Lower lobe of right lung (tissue), 2 donors: ENCODE results near the gene SENP2. TPM values are rescaled to one million over a fixed set of nuclear protein-coding genes. Genes with fewer than 3 reads are reported as not detected.

Experiments
- ATAC-seq, 2 donors: fragments of 200-7000 bp; cut with Tn5 transposase; one replicate each; pipeline ENCODE4 v1.9.1; 2020 to 2022; ENCODE audit warnings: mild to moderate bottlenecking in 2 of 2, moderate library complexity in 2 of 2
- DNase-seq: peaks from one replicate; pipeline ENCODE4 v3.0.0-alpha.2; 2020
- H3K27ac ChIP-seq: fragments of 200-600 bp; one replicate; pipeline ENCODE4 v1.8.0; 2022
- H3K27me3 ChIP-seq: fragments of 200-600 bp; one replicate; pipeline ENCODE4 v1.8.0; 2022; ENCODE audit warnings: low read depth
- H3K36me3 ChIP-seq: fragments of 200-600 bp; one replicate; pipeline ENCODE4 v1.8.0; 2022; ENCODE audit warnings: mild to moderate bottlenecking
- H3K4me1 ChIP-seq: fragments of 200-600 bp; one replicate; pipeline ENCODE4 v1.8.0; 2022
- H3K4me3 ChIP-seq: fragments of 200-600 bp; one replicate; pipeline ENCODE4 v1.8.0; 2022; ENCODE audit warnings: mild to moderate bottlenecking
- H3K9me3 ChIP-seq: fragments of 200-600 bp; one replicate; pipeline ENCODE4 v1.8.0; 2022
- intact Hi-C: fragments of 100-400 bp; cut with DNase I; formaldehyde crosslinking; loops from one replicate; pipeline ENCODE4 v1.11.0; 2022
- total RNA-seq: library from RNA; stranded (reverse); fragmentation: NEBNext Ultra II Directional; extraction: Animal tissue kit (Norgen Biotek cat#: 25700); gene quantifications from one replicate; pipeline ENCODE4 v1.2.1, GENCODE V29; 2021
- TF ChIP-seq, protein P1 (sequence below): fragments of 200-600 bp; IDR thresholded peaks from one replicate; pipeline ENCODE4 v1.8.0; 2022; ENCODE audit warnings: antibody characterized with exemption, mild to moderate bottlenecking
- donor health status: DM: no; HTN: yes; CAD: no; lungs with severe emphysema.

SENP2 gene
- total RNA-seq, 1 donor from 2014 or later, result 36.5 TPM

DNA sequence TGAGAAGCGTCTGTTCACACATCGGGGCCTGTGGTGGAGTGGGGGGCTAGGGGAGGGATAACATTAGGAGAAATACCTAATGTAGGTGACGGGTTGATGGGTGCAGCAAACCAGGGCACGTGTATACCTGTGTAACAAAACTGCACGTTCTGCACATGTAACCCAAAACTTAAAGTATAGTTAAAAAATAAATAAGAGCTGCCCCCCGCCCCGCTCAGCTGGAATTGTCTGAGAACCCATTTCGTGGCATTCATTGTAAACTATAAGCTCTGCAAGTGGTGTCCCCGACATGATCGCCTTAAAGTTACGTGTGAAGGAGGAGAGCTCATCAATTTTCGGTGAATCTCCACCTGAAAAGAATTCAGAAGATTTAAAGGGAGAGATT is 26.4 kb upstream of the SENP2 start:
- no peak for DNase-seq
- TF ChIP-seq, protein P1, sequence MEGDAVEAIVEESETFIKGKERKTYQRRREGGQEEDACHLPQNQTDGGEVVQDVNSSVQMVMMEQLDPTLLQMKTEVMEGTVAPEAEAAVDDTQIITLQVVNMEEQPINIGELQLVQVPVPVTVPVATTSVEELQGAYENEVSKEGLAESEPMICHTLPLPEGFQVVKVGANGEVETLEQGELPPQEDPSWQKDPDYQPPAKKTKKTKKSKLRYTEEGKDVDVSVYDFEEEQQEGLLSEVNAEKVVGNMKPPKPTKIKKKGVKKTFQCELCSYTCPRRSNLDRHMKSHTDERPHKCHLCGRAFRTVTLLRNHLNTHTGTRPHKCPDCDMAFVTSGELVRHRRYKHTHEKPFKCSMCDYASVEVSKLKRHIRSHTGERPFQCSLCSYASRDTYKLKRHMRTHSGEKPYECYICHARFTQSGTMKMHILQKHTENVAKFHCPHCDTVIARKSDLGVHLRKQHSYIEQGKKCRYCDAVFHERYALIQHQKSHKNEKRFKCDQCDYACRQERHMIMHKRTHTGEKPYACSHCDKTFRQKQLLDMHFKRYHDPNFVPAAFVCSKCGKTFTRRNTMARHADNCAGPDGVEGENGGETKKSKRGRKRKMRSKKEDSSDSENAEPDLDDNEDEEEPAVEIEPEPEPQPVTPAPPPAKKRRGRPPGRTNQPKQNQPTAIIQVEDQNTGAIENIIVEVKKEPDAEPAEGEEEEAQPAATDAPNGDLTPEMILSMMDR, result no peak
- ATAC-seq, result no peak
- H3K27me3 ChIP-seq, result no peaks in the 10 kb centered on the region
- no peaks in the 10 kb centered on the region for H3K36me3 ChIP-seq
- H3K27ac ChIP-seq, result peak overlapping the region; percentile 88
- intact Hi-C loops, result no loop called here
- H3K4me1 ChIP-seq, result peaks cover 17% of the 10 kb centered on the region
- peaks cover 3% of the 10 kb centered on the region for H3K9me3 ChIP-seq
- no peak overlapping the region for H3K4me3 ChIP-seq

DNA sequence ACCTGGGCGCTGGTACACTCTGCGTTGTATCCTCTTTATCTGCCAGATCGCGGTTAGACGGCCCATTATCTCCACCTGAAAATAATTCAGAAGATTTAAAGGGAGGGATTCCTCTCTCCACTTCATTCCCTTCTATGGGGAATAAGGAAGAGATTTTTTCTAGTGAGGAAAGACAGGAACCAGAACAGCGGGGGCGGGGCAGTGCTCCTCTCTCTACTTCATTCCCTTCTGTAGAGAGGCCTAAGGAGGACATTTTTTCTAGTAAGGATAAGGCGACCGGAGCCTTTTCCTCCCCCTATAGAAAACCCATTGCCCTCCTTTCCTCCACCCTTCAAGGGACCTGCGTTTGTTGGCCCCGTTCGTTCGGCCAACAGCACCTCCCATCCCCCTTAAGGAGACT is 25.4 kb upstream of the SENP2 start:
- peaks cover 11% of the 10 kb centered on the region for H3K4me1 ChIP-seq
- no peak for DNase-seq
- peak overlapping the region; percentile 88 for H3K27ac ChIP-seq
- ATAC-seq, result no peak
- TF ChIP-seq, protein P1, result no peak
- peaks cover 3% of the 10 kb centered on the region for H3K9me3 ChIP-seq
- peak overlapping the region; percentile 14 for H3K4me3 ChIP-seq
- no peaks in the 10 kb centered on the region for H3K36me3 ChIP-seq
- intact Hi-C loops, result no loop called here
- H3K27me3 ChIP-seq, result no peaks in the 10 kb centered on the region

DNA sequence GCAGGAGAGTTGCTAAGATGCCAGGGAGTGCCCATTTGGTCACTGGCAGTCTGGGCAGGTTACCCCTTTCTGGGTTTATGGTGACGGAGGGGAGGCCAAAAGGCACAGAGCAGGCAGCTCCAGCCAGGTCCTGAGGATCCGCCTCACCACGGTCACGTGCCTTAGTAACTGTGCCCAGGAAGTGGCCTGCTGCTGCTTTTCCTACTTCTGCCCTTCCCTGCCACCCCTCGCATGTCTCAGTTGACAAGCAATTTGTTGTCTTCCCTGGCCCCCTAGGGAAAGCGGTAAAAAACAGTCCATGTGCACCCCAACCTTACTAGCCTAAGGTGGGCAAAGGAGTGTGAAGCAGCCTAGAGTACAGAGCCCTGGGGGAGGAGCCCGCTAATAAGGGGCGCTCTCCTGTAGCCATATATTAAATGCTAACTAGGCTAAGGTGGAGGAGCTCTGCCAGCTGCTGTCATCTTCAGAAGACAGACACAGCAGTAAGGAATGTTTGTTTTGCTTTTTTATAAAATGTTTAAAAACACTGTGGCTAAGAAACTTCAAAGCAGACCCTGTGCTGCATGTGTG is 24.6 kb upstream of the SENP2 start:
- Histone ChIP-seq H3K4me1 (peaks cover 8% of the 10 kb centered on the region), H3K4me3 (peak overlapping the region; percentile 14), H3K27me3 (no peaks in the 10 kb centered on the region), H3K27ac (peak overlapping the region; percentile 88), H3K9me3 (peaks cover 3% of the 10 kb centered on the region), H3K36me3 (no peaks in the 10 kb centered on the region)
- TF ChIP-seq, protein P1, result no peak
- DNase-seq (peak; percentile 81), ATAC-seq (peak; percentile 63 to 73)
- intact Hi-C loops, result no loop called here

DNA sequence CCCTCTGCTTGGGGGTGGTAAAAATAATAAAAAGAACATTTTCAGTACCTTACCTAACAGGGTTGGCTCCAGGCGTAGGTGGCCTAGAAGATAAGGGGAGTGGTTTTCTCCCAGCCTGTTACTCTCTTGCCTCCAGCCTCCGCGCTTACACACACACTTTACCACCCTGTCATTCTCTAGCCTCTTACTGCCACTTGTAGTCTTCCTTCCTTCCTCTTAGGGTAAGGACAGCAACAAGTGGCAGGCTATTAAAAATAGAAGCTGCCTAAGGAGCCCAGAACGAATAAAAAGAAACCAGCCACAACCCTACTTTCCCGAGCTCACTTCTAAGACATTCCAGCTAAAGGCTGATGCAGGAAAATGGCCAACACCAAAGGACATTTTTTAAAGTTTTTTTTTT is 24.1 kb upstream of the SENP2 start:
- TF ChIP-seq, protein P1, result no peak
- peak overlapping the region; percentile 88 for H3K27ac ChIP-seq
- H3K4me1 ChIP-seq, result peaks cover 8% of the 10 kb centered on the region
- intact Hi-C loops, result no loop called here
- DNase-seq (no peak), ATAC-seq (peak; percentile 88)
- H3K27me3 ChIP-seq, result no peaks in the 10 kb centered on the region
- peak overlapping the region; percentile 14 for H3K4me3 ChIP-seq
- H3K9me3 ChIP-seq, result peaks cover 3% of the 10 kb centered on the region
- no peaks in the 10 kb centered on the region for H3K36me3 ChIP-seq

DNA sequence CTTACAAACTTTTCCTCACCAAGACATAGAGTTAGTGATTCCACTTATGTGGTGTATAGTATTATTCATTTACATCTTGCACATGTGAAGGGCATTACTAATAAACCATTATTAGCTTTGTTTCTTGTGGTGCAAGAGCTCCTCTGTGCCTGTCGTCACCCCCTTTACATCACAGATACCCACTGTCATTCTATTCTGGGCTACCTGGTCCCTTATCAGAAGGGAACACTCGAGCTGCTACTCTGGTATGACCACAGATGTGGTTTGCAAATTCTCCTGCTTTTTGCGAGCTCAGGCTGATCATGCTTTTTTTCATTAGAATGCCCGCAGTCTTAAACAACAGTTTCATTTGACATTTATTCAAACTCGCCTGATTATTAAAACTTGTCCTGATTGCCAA is 13.9 kb upstream of the SENP2 start:
- H3K27me3 ChIP-seq, result no peaks in the 10 kb centered on the region
- TF ChIP-seq, protein P1, result no peak
- ATAC-seq (no peak), DNase-seq (no peak)
- intact Hi-C loops, result no loop called here
- no peaks in the 10 kb centered on the region for H3K9me3 ChIP-seq
- no peaks in the 10 kb centered on the region for H3K4me1 ChIP-seq
- H3K27ac ChIP-seq, result no peak overlapping the region
- H3K36me3 ChIP-seq, result no peaks in the 10 kb centered on the region
- no peak overlapping the region for H3K4me3 ChIP-seq
